NK-92 treated with Interleukin-12 subunit alpha and Interleukin-12 subunit beta, amount 100 ng/mL, for 24 hours (cell line): ENCODE measurements around the gene RMP24.
A peak's percentile ranks its signal among the peaks of the same experiment; 100 is the strongest.
"Not testable (repeated sequence)": the region's sequence is repeated elsewhere in the genome, so short reads cannot be mapped to it uniquely, and the experiment has no call there.

Experiments
- DNase-seq: peaks from one replicate; lab custom pipeline; 2025; lab: John Stamatoyannopoulos, UW

The RMP24 gene

DNA sequence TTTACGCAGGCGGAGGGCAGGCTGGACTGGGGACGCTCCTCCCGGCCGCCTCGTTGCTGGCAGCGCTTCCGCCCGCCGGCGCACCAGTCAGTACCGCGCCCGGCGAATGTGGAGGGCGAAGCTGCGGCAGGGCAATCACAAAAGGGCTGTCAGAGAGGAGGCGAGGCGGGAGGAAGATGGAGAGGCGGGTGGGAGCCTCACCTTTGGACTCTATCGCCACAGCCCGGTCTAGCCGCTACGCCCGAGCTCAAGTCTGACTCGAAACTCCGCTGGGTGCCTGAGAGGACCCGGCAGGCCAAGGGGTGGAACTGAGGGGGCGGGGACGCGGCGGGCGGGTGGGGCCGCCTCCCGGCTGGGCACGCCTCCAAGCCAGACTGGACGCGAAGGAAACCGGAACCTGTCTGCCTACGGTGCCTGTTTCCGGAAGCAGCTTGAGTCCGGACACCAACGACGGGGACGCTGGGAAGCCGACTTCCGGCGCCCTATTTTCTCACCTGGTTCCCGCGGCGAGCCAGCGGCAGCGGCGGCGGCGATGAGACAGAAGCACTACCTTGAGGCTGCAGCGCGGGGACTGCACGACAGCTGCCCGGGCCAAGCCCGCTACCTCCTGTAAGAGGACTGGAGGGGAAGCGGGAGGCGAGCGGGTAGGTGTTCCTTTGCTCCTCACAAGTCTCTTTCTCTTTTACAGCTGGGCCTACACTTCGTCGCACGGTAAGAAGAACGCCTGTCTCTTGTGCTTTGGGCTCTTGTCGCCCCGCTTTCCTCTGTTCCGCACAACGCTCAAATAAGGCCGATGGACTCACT lies at the start of gene RMP24:
Gene RMP24 (plus strand): TSS at position 483 of the 804 bp plus-strand sequence.
- peak; percentile 88 for DNase-seq

DNA sequence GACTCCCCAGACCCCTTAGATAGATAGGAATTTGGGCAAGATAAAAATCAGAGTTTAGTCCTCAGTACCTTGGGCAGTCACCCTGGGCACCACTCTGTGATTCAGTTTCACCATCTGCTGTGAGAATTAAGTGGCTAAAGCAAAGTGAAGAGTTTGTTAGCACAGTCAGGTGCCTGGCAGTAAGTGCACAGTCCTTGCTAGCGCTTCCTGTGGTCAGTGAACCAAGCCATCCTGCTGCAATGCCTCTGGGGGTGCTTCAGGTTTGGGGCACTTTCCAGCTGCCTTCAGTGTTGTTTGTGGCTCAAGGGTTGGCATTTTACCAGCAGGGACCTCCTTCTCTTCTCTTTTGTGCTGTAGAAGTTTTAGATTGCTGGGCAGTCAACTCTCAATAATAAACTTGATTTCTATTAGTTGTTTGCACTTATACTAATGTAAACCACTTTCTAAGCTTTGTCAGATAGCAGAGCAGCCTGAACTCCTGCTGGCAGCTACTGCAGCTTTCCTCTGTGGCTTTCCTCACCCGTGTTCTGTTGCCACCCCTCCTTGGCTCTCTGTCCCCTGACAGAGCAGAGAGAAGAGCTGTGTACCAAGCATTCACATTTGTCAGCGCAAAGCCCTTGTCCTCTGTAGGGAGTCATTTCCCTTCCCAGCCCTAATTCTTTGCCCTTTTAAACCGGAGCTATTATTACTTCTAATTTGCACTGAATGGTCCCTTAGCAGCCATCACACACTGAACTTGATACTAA lies 48.4 kb upstream of the RMP24 start:
- DNase-seq = no peak

DNA sequence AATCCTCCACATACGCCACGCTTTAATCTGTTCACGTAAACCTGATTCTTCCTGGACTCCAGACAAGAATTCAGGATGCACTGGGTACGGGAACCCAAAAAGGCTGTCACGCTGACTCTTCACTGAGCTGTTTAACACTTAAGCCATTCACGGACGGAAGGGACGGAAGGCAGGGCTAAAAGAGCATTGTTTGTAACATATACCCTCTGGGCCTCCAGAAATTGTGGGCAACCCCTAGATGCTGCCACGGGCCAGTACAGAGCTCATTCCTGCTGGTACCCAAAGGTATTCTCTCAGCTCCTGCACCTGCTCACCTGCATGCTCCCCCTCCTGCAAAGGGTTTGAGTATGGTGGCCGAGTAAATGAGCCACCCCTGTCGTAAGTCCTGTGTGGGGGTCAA lies 45.6 kb upstream of the RMP24 start:
- DNase-seq = no peak

DNA sequence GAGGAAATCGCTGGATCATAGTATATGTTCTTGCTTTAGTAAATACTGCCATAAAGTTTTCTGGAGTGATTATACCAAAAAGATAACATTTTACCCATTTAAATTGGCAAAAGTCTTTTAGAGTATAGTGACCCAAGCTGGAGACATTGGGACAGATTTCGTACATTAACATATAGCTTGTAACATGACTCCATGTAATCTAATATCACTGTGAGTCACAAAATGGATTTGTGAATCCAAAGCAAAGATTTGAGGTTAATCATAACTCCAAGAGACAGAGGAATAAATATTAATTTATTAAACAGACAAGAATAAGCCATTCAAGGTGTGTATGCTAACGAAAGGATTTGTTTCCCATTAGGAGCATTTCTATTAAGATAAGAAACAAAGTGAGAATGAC lies 45.0 kb upstream of the RMP24 start:
- no peak for DNase-seq

DNA sequence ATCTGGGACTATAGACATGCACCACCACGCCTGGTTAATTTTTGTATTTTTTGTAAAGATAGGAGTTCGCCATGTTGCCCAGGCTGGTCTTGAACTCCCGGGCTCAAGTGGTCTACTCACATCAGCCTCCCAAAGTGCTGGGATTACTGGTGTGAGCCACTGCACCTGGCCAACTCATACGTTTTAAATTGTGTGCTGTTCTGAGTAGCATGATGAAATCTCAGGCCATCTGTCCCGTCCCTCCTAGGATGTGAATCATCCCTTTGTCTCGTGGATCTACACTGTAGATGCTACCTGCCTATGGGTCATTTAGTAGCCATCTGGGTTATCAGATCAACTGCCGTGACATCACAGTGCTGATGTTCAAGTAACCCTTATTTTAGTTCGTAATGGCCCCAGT lies 38.5 kb upstream of the RMP24 start:
- no peak for DNase-seq

DNA sequence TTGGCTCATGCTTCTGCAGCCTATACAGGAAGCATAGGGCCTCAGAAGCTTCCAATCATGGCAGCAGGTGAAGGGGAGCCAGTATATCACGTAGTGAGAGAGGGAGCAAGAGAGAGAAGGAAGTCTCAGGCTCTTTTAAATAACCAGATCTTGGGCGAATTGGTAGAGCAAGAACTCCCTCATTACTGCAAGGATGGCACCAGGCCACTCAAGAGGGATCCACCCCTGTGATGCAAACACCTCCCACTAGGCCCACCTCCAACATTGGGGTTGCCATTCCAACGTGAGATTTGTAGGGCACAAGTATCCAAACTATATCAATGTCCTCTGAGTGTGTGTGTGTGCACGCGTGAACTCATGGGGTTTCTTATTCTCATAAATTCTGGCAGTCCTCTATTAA lies 37.6 kb upstream of the RMP24 start:
- no peak for DNase-seq

DNA sequence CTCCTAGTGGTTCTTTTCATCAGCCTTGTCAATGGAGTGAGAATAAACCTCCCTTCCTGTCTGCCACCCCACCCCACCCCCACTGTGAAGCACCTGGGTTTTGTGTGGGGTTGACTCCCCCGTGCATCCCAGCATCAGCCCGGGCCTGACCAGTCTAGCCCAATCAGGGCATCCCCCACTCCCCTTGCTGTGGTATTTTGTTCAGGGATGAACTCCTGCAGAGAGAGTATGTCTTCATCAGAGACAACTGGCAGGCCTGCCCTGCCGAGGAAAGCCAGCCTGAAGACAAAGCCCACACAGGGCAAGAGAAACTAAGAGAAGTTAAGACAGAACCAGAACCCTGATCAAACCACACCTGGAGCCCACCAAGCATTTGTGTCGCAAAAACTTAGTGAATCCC lies 36.7 kb upstream of the RMP24 start:
- DNase-seq = no peak

DNA sequence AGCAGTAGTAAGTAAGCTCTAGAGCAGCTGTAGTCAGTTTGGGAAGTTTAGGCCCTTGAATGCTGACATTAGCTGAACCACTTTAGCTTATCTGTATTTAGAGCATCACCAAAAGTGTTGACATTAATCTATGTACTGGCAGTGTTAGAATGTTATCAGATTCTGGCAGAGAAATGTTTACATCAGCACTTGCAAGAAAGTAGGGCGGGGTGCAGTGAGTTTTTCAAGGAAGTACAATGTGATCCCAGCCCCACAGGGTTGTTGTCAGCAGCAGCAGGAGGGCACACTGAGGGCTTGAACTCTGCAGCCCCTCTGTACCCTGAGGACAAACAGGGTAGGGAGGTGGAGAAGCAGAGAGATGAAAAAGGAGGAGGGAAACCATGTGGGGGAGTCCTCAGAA lies 35.5 kb upstream of the RMP24 start:
- no peak for DNase-seq

DNA sequence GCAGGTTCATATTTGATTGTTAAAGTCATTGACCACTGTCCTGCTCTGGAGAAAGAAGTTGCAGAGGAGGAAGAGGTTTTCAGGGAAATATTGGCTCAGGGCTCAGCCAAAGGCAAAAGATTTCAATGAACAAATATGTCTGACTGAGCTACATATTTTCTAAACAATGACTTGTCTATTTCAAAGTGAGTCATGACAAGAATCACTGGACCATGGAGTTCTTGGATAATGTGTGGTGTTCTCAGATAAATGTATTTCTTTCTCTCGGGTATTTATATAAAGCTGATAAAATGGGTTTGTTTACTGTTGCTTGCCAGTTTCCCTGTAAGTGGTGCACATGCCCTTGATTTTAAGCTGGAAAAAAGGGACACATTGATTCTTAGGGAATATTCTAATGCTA lies 34.3 kb upstream of the RMP24 start:
- no peak for DNase-seq

DNA sequence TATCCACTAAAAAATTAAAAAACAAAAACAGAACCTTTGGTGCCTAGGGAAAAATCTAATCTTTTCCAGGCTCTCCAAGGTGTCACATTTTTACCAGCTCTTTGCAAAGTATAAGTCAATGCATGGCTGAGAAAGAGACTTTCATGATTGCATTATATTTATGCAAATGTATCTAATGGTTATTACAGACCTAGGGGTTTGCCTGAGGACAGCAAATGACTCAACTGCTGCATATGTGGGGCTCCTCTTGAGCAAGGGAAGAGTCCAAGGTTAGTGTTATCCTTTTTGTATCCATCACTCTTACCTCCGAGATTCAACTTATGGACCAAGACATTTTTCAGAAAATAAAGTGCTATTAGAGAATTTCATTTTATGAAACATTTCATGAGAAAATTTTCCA lies 33.9 kb upstream of the RMP24 start:
- no peak for DNase-seq

DNA sequence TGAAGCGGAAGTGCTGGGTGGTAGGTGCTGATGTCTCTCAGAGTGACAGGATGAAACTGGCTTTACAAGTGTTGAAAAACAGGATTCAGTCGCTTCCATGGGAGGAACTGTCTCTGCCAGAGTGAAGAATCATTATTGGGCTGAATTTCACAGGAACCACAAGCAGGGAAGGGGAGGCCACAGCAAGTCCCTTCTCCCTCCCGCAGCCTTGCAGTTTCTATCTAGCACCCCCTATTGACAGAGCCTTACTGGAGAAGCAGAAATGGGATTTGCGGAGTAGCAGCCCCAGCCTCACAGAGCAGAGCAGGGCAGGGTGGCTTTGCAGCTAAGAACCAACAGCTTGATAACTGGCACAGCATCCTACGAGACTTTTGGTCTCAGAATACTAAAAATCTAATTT lies 33.3 kb upstream of the RMP24 start:
- no peak for DNase-seq

DNA sequence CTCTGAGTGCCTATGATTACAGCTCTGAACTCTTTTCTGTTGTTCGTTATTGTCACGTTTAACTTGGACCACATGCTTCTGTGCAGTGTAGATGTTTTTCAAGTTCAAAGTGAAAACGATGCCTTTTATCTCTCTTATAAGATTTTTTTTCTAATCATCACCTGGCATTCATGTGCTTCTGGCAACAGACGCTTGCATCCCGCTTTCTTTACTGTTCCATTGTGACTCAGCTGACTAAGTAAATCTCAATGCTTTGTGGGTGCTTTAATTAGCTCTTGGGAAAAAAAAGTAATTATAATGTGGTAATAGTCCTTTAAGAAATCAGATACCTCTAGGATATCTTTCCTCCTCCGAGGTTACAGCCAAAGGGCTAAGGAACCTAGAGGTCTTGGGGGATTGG lies 31.2 kb upstream of the RMP24 start:
- no peak for DNase-seq

DNA sequence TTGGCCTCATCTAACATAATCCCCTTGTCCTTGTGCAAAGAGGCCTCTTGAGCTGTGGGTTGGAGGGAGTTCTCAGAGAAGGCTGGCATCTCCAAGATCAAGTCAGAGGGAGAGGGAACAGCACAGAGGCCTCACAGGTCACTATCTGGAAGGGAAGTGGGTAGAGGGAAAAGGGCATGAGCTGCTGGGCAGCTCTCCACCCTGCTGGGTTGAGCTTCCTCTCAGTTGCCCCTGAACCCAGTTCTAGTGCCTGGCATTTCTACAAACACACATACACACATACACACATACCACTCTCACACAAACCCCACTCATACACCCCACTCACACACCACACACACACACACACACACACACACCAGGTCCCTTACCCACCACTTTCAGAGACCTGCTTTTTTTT lies 30.3 kb upstream of the RMP24 start:
- no peak for DNase-seq

DNA sequence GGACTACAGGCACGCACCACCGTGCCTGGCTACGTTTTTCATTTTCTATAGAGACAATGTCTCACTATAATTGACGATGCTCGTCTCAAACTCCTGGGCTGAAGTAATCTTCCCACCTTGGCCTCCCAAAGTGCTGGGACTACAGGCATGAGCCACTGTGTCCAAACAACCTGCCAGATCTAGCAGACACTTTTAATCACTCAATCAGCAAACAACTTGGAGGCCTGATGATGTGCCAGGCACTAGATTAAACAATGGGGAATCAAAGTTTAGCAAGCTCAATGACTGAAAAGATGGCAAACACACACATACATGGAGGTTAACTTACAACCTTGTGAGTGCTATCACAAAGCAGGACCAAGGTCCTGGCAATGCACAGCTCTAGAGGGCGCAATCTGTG lies 29.8 kb upstream of the RMP24 start:
- DNase-seq = no peak

DNA sequence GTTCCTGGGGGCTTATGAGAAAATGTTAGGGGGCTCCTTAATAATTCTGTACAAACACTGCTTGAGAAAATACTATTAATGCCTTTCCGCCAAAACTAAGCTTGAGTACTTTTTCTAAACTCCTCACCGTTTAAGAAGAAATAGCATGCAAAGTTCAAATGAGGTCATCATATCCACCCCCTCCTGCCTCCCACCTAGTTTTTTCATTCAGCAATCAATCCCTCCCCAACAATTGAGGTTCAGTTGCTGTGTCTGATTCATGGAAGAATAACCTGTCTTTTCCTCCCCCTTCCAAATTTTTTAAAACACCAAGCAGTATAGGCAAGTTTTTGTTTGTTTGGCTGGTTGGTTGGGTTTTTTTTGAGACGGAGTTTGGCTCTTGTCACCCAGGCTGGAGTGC lies 24.4 kb upstream of the RMP24 start:
- no peak for DNase-seq

DNA sequence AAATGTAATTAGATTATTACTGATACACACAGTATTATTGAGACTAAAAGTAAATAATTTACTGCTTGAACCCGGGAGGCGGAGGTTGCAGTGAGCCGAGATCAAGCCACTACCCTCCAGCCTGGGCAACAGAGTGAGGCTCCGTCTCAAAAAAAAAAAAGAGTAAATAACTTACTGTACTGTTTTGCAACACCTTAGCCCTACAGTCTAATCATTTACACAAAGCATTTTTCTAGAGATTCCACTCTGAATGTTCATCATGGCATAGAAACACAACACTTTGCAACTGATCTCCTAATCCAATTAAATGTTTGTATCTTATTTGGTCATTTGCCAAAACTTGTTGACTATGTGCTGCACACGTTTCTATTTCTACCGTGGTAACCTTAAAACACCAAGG lies 23.4 kb upstream of the RMP24 start:
- no peak for DNase-seq

DNA sequence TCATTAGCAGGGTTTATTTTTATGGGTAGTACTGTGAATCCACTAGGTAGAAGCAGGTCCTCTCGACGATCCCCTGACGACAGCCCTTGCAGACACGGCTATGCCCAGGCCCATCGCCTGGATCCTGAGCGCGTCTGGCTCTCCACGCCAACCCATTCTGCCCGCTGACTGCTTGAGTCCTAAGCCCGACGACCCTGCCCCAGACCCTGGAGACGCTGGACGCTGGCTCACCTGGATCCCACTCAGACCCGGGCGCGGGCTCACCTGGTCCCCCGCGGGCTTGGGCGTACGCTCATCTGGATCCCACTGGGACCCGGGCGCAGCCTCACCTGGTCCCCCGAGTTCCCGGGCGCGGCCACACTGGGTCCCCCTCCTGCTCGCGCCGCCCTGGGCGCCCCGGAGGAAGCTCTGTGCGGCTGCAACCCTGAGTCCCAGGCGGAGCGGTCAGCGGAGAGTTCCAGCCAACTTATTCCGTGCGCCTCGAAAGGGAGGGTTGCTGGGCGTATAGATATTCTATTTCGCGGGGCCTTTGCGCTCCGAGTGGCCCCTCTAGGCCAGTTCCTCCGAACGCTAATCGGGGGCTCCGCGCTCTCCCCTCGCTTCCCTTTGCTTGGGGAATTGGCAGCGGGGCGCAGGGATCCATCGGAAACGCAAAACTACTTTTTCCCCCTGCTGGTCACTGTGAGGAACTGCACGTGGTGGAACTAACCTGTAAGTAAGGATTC lies 22.4 kb upstream of the RMP24 start:
- DNase-seq = no peak

DNA sequence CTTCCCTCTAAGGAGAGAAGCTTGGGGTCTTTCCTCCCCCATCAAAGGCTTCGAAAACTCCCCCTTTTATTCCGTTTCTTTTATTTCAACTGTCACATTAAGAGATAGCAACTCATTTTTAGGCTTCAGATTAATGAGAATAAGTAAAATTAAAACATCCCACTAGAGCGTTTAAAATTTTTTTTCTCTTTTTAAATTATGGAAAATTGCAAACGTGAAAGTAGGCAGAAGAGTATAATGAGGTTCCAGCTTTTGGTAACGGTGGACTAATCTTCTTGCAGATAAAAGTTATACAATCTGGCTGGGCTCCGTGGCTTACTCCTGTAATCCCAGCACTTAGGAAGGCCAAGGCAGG lies 21.9 kb upstream of the RMP24 start:
- no peak for DNase-seq

DNA sequence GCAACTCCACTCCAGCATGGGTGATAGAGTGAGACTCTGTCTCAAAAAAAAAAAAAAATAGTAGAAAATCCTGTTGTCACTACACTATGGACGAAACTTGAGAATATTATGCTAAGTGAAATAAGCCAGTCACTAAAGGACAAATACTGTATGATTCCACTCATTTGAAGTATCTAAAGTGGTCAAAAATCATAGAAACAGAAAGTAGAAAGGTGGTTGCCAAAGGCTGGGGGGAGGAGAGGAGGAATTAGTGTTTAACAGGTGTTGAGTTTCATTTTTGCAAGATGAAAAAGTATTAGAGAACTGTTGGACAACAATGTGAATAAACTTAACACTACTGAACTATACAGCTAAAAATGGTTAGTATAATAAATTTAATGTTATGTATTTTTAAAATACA lies 18.8 kb upstream of the RMP24 start:
- DNase-seq = no peak

DNA sequence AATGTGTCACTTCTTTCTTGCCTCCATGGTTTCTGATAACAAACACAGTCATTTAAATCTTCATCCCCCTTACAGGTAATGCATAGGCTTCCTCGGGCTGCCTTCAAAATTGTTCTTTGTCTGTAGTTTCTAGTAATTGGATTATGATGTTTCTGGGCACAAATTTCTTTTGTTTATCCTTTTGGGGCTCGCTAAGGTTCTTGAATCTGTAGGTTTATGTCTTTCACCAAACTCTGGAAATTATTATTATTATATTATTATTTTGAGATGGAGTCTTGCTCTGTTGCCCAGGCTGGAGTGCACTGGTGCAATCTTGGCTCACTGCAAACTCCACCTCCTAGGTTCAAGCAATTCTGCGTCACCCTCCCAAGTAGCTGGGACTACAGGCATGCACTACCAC lies 16.3 kb upstream of the RMP24 start:
- no peak for DNase-seq

DNA sequence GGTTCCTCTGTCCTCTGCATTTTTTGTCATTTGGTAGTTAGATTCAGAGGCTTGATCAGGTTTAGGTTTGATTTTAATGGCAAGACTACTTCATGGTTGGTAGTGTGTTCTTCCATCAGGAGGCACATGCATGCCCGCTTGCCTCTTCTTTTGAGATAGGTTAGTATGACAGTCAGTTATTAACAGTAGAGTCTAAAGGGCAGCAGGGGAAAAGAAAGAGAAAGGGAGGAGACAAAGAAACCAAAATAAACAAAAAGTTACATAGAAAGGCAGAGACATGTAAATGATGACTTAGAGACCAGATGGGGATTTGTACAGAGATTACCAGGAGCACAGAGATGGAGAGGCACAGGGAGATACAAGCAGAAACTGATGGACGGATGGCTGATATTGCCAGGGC lies 10.2 kb upstream of the RMP24 start:
- no peak for DNase-seq

DNA sequence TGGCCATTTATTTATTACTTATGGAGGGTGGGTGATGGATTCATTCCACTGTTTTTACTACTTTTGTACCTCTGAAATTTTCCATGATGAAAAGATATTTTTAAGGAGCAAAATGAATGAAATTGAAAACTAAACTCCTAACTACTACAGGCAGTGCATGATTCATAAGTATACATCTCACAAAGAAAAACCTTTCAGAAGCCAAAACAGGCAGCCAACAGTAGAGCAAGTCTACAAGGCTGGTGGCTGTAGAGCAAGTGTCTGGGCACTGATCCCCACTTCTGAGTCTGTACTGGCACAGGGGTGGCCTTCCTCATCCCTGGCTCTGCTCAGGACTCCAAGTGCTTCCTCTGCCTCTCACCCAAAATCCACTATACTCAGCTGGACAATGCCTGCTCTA lies 8.2 kb upstream of the RMP24 start:
- no peak for DNase-seq

DNA sequence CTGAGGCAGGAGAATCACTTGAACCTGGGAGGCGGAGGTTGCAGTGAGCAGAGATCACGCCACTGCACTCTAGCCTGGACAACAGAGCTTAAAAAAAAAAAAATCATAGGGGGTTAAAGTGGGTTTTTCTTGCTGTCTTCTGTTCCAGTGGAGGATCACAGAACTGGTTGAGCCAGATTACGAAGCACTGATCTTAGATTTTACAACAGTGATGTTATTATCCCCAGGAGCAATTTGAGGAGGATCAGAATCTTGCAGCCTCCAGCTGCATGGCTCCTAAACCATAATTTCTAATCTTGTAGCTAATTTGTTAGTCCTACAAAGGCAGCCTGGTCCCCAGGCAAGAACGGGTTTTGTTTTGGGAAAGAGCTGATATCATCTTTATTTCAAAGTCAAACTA lies 4.6 kb upstream of the RMP24 start:
- not testable (repeated sequence) for DNase-seq
